GM18861 (cell line): ENCODE results near the gene MAPKAPK2.

Experiments used
- ATAC-seq: cut with Tn5 transposase; IDR thresholded peaks from one replicate; pipeline ENCODE4 v1.9.1; 2021; ENCODE audit not compliant: unreplicated experiment

The MAPKAPK2 gene

GRCh38 chr1:206660136-206660535 lies 24.6 kb upstream of the MAPKAPK2 start:
- no peak for ATAC-seq

GRCh38 chr1:206661161-206661820 lies 23.4 kb upstream of the MAPKAPK2 start:
- ATAC-seq: no peak

- ATAC-seq: no peak
These were observed 22.2 kb upstream of the MAPKAPK2 start for GRCh38 chr1:206662396-206663092.

GRCh38 chr1:206663362-206663761 lies 21.3 kb upstream of the MAPKAPK2 start:
- ATAC-seq: no peak

- ATAC-seq: no peak
These were observed 20.7 kb upstream of the MAPKAPK2 start for GRCh38 chr1:206663832-206664652.

- no peak for ATAC-seq
These were observed 20.0 kb upstream of the MAPKAPK2 start for GRCh38 chr1:206664740-206665139.

GRCh38 chr1:206666031-206666561 lies 18.6 kb upstream of the MAPKAPK2 start:
- ATAC-seq: no peak

GRCh38 chr1:206666954-206667665 lies 17.6 kb upstream of the MAPKAPK2 start:
- ATAC-seq: no peak

GRCh38 chr1:206668351-206668750 lies 16.4 kb upstream of the MAPKAPK2 start:
- ATAC-seq: no peak

- ATAC-seq: no peak
These were observed 15.8 kb upstream of the MAPKAPK2 start for GRCh38 chr1:206668874-206669410.

- ATAC-seq: no peak
These were observed 12.6 kb upstream of the MAPKAPK2 start for GRCh38 chr1:206672011-206672688.

GRCh38 chr1:206672844-206673758 lies 11.6 kb upstream of the MAPKAPK2 start:
- ATAC-seq: no peak

- no peak for ATAC-seq
These were observed 10.5 kb upstream of the MAPKAPK2 start for GRCh38 chr1:206674236-206674635.

GRCh38 chr1:206674745-206675175 lies 9.9 kb upstream of the MAPKAPK2 start:
- ATAC-seq: no peak

- ATAC-seq: no peak
These were observed 8.2 kb upstream of the MAPKAPK2 start for GRCh38 chr1:206676499-206676898.

GRCh38 chr1:206678490-206678889 lies 6.2 kb upstream of the MAPKAPK2 start:
- no peak for ATAC-seq

- ATAC-seq: peak; percentile 71
These were observed 4.9 kb upstream of the MAPKAPK2 start for GRCh38 chr1:206679738-206680211.

GRCh38 chr1:206680279-206680678 lies 4.4 kb upstream of the MAPKAPK2 start:
- peak; percentile 3 for ATAC-seq

GRCh38 chr1:206681359-206681758 lies 3.3 kb upstream of the MAPKAPK2 start:
- no peak for ATAC-seq
